GM19238 (cell line): ENCODE data around the gene SLC9A9.

Source experiments
- DNase-seq: peaks from one replicate; pipeline ENCODE4 v3.0.0; 2011; ENCODE audit warnings: low spot score; ENCODE audit not compliant: insufficient read length

SLC9A9 gene

DNA sequence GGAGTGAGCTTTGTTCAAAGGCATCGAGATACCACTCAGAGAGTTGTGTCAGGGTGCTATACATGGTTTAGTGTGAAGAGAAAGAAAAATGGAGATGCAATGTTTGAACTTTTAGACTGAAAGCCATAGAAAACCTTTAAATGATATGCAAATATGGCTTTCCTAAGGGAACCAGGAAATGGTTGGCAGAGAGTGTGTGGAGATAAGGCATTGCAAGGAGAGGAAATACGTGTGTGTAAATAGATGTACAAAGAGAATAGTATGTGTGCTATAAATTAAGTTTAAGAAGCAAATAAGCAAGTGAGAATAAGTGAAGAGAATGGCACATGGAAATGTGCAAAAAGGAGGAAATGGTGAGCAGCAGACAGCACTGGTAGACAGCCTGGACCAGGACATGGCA, 198.1 kb downstream of the SLC9A9 start:
- no peak for DNase-seq

GRCh38 chr3:143648708-143649107, 199.6 kb downstream of the SLC9A9 start:
- DNase-seq = no peak

GRCh38 chr3:143648218-143648617, 200.1 kb downstream of the SLC9A9 start:
- DNase-seq = no peak

- DNase-seq = peak; percentile 21
Measured at GRCh38 chr3:143644370-143645089, 203.7 kb downstream of the SLC9A9 start.

DNA sequence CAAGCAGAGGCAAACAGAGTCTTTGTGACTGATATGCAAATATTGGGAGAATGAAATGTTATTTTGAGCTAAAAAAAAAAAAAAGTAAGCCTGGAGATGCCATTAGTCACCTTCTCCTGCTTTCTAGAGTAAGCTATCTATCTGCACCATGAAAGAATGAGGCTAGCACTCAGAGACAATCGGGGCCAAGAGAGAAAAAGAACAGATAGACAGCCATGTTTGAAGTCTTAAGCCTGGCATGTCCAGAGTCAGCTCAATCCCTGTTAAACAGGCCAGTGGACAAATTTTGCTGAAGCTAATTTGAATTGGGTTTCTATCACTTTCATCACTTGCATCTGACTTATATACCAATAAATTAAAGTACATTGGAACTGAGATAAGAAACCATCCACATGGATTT, 204.4 kb downstream of the SLC9A9 start:
- DNase-seq = no peak

GRCh38 chr3:143640774-143641173, 207.5 kb downstream of the SLC9A9 start:
- DNase-seq = no peak

DNA sequence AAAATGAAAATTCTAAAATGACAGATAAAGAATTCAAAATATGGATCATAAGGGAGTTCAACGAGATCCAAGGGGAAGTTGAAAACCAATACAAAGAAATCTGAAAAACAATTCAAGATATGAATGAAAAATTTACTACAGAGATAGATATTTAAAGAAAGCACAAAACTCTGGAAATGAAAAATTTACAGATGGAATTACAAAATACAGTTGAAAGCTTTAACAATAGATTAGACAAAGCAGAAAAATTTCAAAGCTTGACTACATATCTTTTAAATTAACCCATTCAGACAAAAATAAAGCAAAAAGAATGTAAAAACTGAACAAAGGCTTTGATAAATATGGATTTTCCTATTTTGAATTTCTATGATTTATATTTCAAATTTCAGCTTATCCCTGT, 211.1 kb downstream of the SLC9A9 start:
- DNase-seq = no peak

GRCh38 chr3:143634991-143635390, 213.3 kb downstream of the SLC9A9 start:
- no peak for DNase-seq

- DNase-seq = no peak
Measured at GRCh38 chr3:143634427-143634826, 213.8 kb downstream of the SLC9A9 start.

- no peak for DNase-seq
Measured at GRCh38 chr3:143633816-143634215, 214.5 kb downstream of the SLC9A9 start.

DNA sequence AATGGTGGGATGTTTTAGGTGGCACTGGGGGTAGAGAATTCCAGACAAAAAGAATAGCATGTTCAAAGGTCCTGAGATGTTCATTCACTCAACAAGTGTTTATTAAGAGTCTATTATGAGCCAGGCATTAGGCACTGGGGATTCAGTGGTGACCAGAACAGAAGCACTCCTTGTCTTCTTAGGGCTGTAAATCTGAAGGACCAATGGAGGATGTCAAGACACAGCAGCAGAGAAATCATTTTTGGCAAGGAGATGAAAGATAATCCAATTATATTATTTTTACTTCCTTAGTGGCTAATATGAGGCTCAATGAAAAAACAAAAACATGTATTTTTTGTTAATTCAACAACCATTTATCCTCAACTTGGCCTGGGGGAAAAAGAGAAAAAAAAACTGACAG, 218.5 kb downstream of the SLC9A9 start:
- DNase-seq = no peak

DNA sequence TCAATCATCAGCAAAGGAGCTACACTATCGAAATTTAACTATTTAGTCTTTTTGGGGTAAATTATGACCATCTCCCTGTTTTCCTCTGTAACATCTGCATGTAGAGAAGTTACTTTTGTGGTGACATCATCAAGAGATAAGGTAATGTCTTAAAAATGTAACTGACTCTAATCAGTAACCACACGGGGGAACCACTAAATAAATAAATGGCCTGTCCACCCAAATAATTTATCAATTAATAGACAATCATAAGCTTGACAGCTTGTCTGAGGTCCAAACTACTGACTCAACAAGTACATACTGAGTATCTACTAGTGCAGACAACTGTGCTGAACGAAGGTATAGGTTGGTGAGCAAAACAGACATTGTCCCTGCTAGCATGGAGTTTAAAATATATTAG, 219.3 kb downstream of the SLC9A9 start:
- DNase-seq = no peak

DNA sequence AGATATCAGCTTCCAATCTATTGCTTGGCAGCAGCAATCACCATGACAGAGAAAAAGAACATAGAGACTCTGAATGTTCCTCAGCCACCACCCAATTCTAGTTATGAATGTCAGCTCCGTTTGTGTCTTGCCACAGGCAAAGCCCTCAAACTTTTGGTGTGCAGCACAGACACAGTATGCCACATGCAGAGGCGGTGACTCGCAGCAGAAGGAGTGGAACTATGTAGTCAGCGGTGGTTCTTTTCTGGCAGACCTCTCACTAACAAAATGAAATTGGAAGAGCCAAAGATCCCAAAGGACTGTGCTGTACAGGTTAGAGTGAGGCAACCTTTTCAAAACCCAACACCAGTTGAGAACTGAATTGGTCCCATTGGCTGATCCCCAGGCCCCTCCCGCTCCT, 220.9 kb downstream of the SLC9A9 start:
- DNase-seq = no peak

DNA sequence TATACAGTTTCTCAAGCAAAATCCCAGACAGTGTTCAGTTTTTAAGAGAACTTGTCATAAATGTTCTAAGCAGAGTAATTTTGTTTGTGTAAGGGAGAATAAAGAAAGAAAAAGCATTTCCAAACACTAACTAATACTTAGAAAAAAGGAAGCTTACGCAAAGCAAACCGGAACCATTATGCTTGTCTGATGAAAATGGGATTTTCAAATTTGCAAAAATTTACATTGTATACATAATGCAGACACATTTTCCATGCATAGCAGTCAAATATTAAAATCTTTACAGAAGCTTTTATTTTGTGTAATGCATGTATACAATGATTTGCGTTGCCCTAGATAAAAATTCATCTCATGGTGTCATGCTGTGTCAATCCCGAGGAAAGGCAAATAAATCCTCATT, 229.0 kb downstream of the SLC9A9 start:
- DNase-seq = no peak

- DNase-seq = no peak
Measured at GRCh38 chr3:143617050-143617449, 231.2 kb downstream of the SLC9A9 start.

DNA sequence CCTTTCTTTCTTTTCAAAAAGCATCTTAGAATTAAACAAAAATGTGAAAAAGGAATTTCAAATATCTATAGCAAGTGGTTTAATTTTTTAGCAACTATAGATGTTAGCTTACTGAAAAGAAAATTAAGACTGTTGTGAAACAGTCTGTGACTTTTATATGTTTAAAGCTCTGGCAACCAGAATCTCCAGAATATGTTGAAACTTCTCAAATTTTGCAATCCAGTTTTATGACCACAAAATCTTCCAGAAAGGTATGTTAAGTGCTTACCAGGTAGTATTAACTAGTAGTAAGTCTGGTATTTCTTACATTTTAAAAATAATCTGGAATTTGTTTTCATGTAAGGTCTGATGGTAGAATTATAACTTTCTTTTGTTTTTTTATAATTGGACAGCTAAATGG, 235.0 kb downstream of the SLC9A9 start:
- no peak for DNase-seq

DNA sequence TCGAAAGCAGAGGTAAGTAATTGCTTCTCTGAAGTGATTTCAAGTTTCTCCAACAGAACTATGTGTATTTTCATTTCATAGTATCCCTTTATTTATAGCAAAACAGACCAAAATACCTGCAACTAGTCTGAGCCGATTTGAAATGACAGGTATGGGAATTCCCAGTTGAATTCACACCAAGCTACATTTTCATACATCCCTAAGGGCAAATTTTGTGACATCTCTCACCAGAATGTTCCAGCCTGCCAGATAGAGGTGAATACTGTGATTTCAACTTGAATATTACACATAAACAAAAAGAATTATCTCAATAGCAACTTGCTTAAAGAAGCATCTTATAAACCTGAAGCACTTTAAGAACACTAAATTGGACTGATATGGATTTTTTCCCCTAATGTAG, 235.7 kb downstream of the SLC9A9 start:
- no peak for DNase-seq

GRCh38 chr3:143608966-143609365, 239.3 kb downstream of the SLC9A9 start:
- no peak for DNase-seq

GRCh38 chr3:143605233-143605950, 242.9 kb downstream of the SLC9A9 start:
- no peak for DNase-seq

- no peak for DNase-seq
Measured at GRCh38 chr3:143604402-143605185, 243.7 kb downstream of the SLC9A9 start.

- no peak for DNase-seq
Measured at GRCh38 chr3:143603774-143604173, 244.5 kb downstream of the SLC9A9 start.

DNA sequence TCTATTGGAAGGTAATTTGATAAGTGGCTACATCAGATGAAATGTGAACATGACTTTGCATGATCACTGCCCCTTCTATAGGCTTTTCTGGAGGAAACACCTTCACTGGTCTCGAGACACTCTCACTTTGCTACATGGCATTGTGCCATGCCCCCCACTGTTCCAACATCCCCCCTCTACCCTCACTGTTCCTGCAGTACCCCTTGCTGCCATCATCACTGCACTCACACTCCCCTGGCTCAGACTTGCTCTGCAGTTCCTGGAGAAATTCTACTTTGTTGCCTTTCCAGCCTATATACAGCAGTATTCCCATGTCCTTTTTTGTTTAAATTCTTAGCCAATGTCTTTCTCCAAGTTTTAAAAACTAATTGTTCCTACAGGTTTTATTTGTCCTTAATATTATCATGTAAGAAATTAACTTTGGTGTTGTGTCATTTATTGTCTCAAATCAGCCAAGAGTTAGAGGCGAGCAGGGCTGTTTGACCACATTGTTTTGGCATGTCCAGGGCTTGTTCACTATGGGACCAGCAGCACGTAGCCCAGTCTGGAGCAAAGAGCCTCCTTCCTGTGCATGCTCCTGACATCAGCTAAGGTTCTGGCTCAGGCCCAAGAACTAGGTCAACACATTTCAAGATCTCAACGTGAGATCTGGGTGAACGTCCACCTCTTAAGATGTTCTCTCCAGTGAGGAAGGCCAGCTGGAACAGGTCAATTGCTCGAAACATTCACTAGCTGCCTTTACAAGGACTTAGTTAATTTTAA, 246.4 kb downstream of the SLC9A9 start:
- DNase-seq = no peak
